Activated naive CD8-positive, alpha-beta T cell treated with anti-CD3 and anti-CD28 coated beads for 36 hours (primary cell): Measurements from ENCODE around the gene TDP2. TPM values are rescaled to one million over a fixed set of nuclear protein-coding genes. Genes with fewer than 3 reads are reported as not detected.

ENCODE experiments used
- DNase-seq: peaks from one replicate; pipeline ENCODE4 v3.0.0; 2021
- H3K27ac Mint-ChIP-seq: one replicate; pipeline ENCODE4 v1.8.0; 2022; ENCODE audit warnings: mild to moderate bottlenecking, moderate library complexity, mixed read lengths
- H3K27me3 Mint-ChIP-seq: one replicate; pipeline ENCODE4 v1.8.0; 2022; ENCODE audit warnings: mild to moderate bottlenecking, mixed read lengths
- H3K36me3 Mint-ChIP-seq: one replicate; pipeline ENCODE4 v1.8.0; 2021; ENCODE audit warnings: mild to moderate bottlenecking, mixed read lengths
- H3K4me1 Mint-ChIP-seq: one replicate; pipeline ENCODE4 v1.8.0; 2021; ENCODE audit warnings: mixed read lengths
- H3K4me3 Mint-ChIP-seq: one replicate; pipeline ENCODE4 v1.8.0; 2022; ENCODE audit warnings: mild to moderate bottlenecking, moderate library complexity, mixed read lengths
- H3K9me3 Mint-ChIP-seq: one replicate; pipeline ENCODE4 v1.8.0; 2022; ENCODE audit warnings: mixed read lengths
- total RNA-seq, 2 experiments: library from RNA; stranded (reverse); gene quantifications; one replicate each; pipeline ENCODE4 v1.2.3, GENCODE V29; 2021

The TDP2 gene
- total RNA-seq, 2 experiments from 2014 or later = 43.7 to 45.9 TPM

DNA sequence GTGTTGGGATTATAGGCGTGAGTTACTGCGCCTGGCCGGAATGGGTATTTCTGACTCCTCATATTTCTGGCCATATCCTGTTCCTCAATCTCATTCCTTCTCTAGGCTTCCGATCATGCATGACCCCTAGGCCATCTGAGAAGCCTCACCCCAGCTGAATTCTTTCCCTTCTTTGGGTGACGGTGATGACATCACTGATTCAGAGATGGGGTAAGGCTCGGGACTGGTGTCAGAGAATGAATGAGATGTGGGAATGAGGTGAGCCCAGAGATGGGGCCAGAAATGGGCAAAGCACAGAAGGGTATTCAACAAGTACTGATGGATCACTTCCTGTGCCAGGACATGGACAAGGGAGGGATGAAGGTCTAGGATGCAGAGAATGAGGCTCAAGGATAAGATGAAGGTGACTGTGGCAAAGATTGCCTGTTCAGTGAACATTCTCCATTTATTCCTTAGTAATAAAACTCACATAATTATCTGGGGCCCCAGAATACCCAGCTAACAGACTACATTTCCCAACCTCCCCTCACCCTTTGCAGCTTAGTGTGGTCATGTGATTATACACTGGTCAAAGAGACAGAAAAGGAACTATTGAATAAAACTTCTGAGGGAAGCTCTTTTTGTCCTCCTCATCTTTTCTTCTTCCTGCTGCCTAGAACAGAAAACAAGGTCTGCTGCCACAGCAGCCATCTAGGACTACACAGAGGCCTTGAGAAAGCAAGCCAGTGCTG lies 60.3 kb downstream of the TDP2 start:
- H3K27me3 Mint-ChIP-seq = no peaks in the 10 kb centered on the region
- H3K36me3 Mint-ChIP-seq = no peaks in the 10 kb centered on the region
- H3K4me1 Mint-ChIP-seq = no peaks in the 10 kb centered on the region
- no peaks in the 10 kb centered on the region for H3K9me3 Mint-ChIP-seq
- H3K4me3 Mint-ChIP-seq = no peak overlapping the region
- no peak overlapping the region for H3K27ac Mint-ChIP-seq
- DNase-seq = no peak

DNA sequence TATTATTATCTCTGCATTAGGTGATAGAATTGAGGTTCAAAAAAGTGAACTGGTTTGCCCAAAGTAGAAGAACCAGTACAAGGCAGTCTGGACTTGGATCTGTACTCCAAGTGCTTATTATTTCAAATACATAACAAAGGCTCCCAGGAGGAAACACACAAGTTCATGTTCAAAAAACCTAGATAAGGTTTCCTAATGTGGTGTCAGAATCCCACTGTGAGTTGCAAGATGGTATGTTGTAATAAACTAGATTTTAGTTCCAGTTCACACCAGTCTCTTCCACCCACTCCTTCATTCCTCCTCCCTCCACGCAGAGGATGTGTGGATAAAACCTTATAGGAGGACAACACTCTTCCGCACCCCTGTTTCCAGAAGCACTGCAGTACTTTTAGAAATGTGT lies 63.5 kb downstream of the TDP2 start:
- no peak overlapping the region for H3K27ac Mint-ChIP-seq
- no peaks in the 10 kb centered on the region for H3K4me1 Mint-ChIP-seq
- no peaks in the 10 kb centered on the region for H3K27me3 Mint-ChIP-seq
- H3K9me3 Mint-ChIP-seq = no peaks in the 10 kb centered on the region
- H3K4me3 Mint-ChIP-seq = no peak overlapping the region
- no peaks in the 10 kb centered on the region for H3K36me3 Mint-ChIP-seq
- DNase-seq = no peak

DNA sequence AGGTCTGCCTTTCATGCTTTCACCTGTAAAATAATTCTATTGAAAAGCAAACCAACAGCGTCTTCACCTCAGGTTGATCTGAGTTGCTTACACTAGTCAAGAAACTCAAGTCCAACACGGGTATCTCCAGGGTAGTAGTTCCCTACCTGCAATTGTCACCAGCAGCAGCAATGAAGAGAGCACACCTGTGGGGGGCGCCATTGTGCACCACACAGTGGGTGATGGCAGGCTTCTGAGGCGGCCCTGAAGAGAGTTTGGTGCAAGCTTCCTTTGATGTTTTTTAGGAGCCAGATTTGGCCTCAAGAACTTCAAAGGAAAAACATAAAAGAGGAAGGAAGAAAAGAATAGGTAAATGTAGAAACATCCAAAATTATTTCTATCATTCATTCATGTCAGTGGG lies 65.8 kb downstream of the TDP2 start:
- Mint-ChIP-seq H3K4me1 (no peaks in the 10 kb centered on the region), H3K4me3 (no peak overlapping the region), H3K36me3 (no peaks in the 10 kb centered on the region), H3K27me3 (no peaks in the 10 kb centered on the region), H3K9me3 (no peaks in the 10 kb centered on the region), H3K27ac (no peak overlapping the region)
- no peak for DNase-seq

Other genes starting within 250 kb of the TDP2 start
- gene GPLD1, start 177.3 kb downstream of the TDP2 start, total RNA-seq = 1 to 10 TPM in 1 of 2 experiments, under 1 TPM in 1; 0.74 to 1.1 TPM
- 10 to 100 TPM; 18.2 to 20.9 TPM for gene ALDH5A1, start 171.9 kb downstream of the TDP2 start, total RNA-seq
- under 1 TPM; 0.08 to 0.10 TPM for gene KIAA0319, start 20.7 kb downstream of the TDP2 start, total RNA-seq
- 10 to 100 TPM; 22.9 to 24.2 TPM for gene ACOT13, start 178 bp upstream of the TDP2 start, total RNA-seq
- gene C6orf62, start 52.3 kb upstream of the TDP2 start, total RNA-seq = 100 to 1,000 TPM; 110 to 111 TPM
- gene GMNN, start 108.0 kb upstream of the TDP2 start, total RNA-seq = 10 to 100 TPM; 74.1 to 75.8 TPM
- not detected for gene ARMH2, start 132.0 kb upstream of the TDP2 start, total RNA-seq